Endothelial cell of umbilical vein (primary cell): ENCODE results near the gene GRK5. TPM values are rescaled to one million over a fixed set of nuclear protein-coding genes. Genes with fewer than 3 reads are reported as not detected.

ENCODE experiments used
- BruUV-seq: library from RNA; stranded (reverse); fragments of 400-500 nt; replicated peaks from 2 replicates; lab custom pipeline; 2021; lab: Mats Ljungman, UMichigan
- CTCF ChIA-PET: fragments of 300-600, 350-600 bp; sonication (Branson Sonifier 250); formaldehyde crosslinking; loops from one replicate; lab custom pipeline; 2021; ENCODE audit warnings: antibody characterized with exemption, inconsistent platforms; lab: Charles Lee
- POLR2A ChIA-PET: fragments of 300-600, 350-600 bp; sonication (Branson Sonifier 250); formaldehyde crosslinking; loops from one replicate; lab custom pipeline; 2021; ENCODE audit warnings: antibody characterized with exemption, inconsistent platforms; lab: Charles Lee
- DNase-seq: peaks from one replicate; pipeline ENCODE4 v3.0.0-alpha.2; 2011; ENCODE audit warnings: low read depth, low spot score
- FAIRE-seq: peaks from 2 replicates; lab custom pipeline; 2011; peaks lifted over from hg19 to GRCh38; lab: Jason Lieb, UNC
- H2AFZ ChIP-seq: 2 replicates; pipeline ENCODE4 v1.6.0; 2012; ENCODE audit warnings: low read depth, low read length, control low read depth, inconsistent platforms
- H3K27ac ChIP-seq: 2 replicates; pipeline ENCODE4 v1.5.1; 2011; ENCODE audit warnings: low read depth, mild to moderate bottlenecking, control low read depth, low read length, moderate library complexity; ENCODE audit not compliant: insufficient read depth
- H3K27me3 ChIP-seq, 2 experiments: 2 replicates each; pipeline versions ENCODE4 v1.6.0 to v1.6.1; 2011; ENCODE audit warnings: low read length in 2 of 2, mixed read lengths in 1 of 2; ENCODE audit not compliant: control insufficient read depth in 2 of 2, insufficient read depth in 2 of 2
- H3K36me3 ChIP-seq, 2 experiments: 2 replicates in 1 of 2; 3 replicates in 1 of 2; pipeline ENCODE4 v1.5.1; 2011; ENCODE audit warnings: low read length in 2 of 2, mild to moderate bottlenecking in 1 of 2, moderate library complexity in 1 of 2; ENCODE audit not compliant: control insufficient read depth in 2 of 2, insufficient read depth in 2 of 2; ENCODE audit errors: extremely low read depth in 1 of 2
- H3K4me1 ChIP-seq: 3 replicates; pipeline ENCODE4 v1.5.1; 2011; ENCODE audit warnings: mild to moderate bottlenecking, low read length; ENCODE audit not compliant: control insufficient read depth, insufficient read depth; ENCODE audit errors: extremely low read depth
- H3K4me2 ChIP-seq: 2 replicates; pipeline ENCODE4 v1.6.1; 2011; ENCODE audit warnings: low read length, control low read depth, mixed read lengths; ENCODE audit not compliant: insufficient read depth
- H3K4me3 ChIP-seq, 3 experiments: fragments of 200-600 bp in 1 of 3; sonication (generic), shearing (Covaris generic) in 1 of 3; replicated peaks in 1 of 3; 2 replicates each; pipeline ENCODE4 v1.5.1; 2011 to 2016; ENCODE audit warnings: control low read depth in 3 of 3, low read length in 3 of 3, mild to moderate bottlenecking in 2 of 3, inconsistent platforms in 1 of 3, low read depth in 1 of 3, moderate library complexity in 1 of 3; ENCODE audit not compliant: insufficient read depth in 1 of 3
- H3K79me2 ChIP-seq: 2 replicates; pipeline ENCODE4 v1.6.0; 2012; ENCODE audit warnings: low read length, inconsistent platforms; ENCODE audit not compliant: control insufficient read depth, insufficient read depth
- H3K9ac ChIP-seq: replicated peaks from 2 replicates; pipeline ENCODE3; 2011; ENCODE audit warnings: low read length, control low read depth; ENCODE audit not compliant: insufficient read depth; ENCODE audit errors: extremely low read depth
- H3K9me1 ChIP-seq: replicated peaks from 3 replicates; pipeline ENCODE4 v1.6.0; 2011; ENCODE audit warnings: mild to moderate bottlenecking, low read length; ENCODE audit not compliant: control insufficient read depth, insufficient read depth; ENCODE audit errors: extremely low read depth
- H3K9me3 ChIP-seq: replicated peaks from 2 replicates; pipeline ENCODE4 v1.5.1; 2012; ENCODE audit warnings: low read length, inconsistent platforms; ENCODE audit not compliant: control insufficient read depth, insufficient read depth
- H4K20me1 ChIP-seq: replicated peaks from 2 replicates; pipeline ENCODE3; 2011; ENCODE audit warnings: mild to moderate bottlenecking, low read length; ENCODE audit not compliant: control insufficient read depth, insufficient read depth; ENCODE audit errors: extremely low read depth
- EZH2 ChIP-seq: IDR thresholded peaks from 2 replicates; pipeline ENCODE4 v1.6.1; 2012; ENCODE audit warnings: borderline replicate concordance, low read depth, mild to moderate bottlenecking, moderate library complexity, low read length, inconsistent platforms; ENCODE audit not compliant: severe bottlenecking
- FOS ChIP-seq: IDR thresholded peaks from 2 replicates; pipeline ENCODE4 v1.6.1; 2011; ENCODE audit warnings: mild to moderate bottlenecking, low read length, moderate library complexity, borderline replicate concordance; ENCODE audit not compliant: insufficient read depth
- GATA2 ChIP-seq: IDR thresholded peaks from 2 replicates; pipeline ENCODE4 v1.7.0; 2011; ENCODE audit warnings: low read depth, mild to moderate bottlenecking, moderate library complexity, mixed read lengths, low read length; ENCODE audit not compliant: insufficient read length, insufficient read depth
- JUN ChIP-seq: IDR thresholded peaks from 2 replicates; pipeline ENCODE4 v1.6.1; 2011; ENCODE audit warnings: borderline replicate concordance, low read depth; ENCODE audit not compliant: insufficient read length, insufficient read depth
- MYC ChIP-seq: IDR thresholded peaks from one replicate; pipeline ENCODE4 v1.6.1; 2011; ENCODE audit warnings: mild to moderate bottlenecking, low read depth, low read length
- POLR2A ChIP-seq: IDR thresholded peaks from 2 replicates; pipeline ENCODE4 v1.6.1; 2012; ENCODE audit warnings: low read depth, mild to moderate bottlenecking, control low read depth, low read length
- POLR2AphosphoS5 ChIP-seq: IDR thresholded peaks from 2 replicates; pipeline ENCODE4 v1.6.1; 2012; ENCODE audit warnings: low read depth, mild to moderate bottlenecking, control low read depth, low read length, moderate library complexity; ENCODE audit not compliant: insufficient read depth
- dilution Hi-C: fragments of 300-500 bp; cut with MboI; formaldehyde crosslinking; loops from one replicate; pipeline ENCODE4 v1.15.0; 2019; ENCODE audit warnings: low sequenced_read_pairs; ENCODE audit not compliant: extremely low pct_ligation_motif_present
- intact Hi-C: fragments of 100-400 bp; cut with micrococcal nuclease; formaldehyde crosslinking; loops from one replicate; pipeline ENCODE4 v1.10.0; 2022
- polyA plus RNA-seq, 4 experiments: library from polyadenylated mRNA; depleted of rRNA in 3 of 4; stranded (reverse) in 3 of 4; unstranded in 1 of 4; fragments of >200 nt; gene quantifications; 2 replicates each; pipeline versions ENCODE4 v1.2.1 to v1.2.3, GENCODE V29; 2011 to 2012; ENCODE audit warnings: missing spikeins in 1 of 4
- total RNA-seq: library from RNA; stranded (reverse); gene quantifications from 2 replicates; pipeline ENCODE4 v1.2.3, GENCODE V29; 2021
- TF ChIP-seq, protein P1 (sequence below): IDR thresholded peaks from 2 replicates; pipeline ENCODE4 v1.6.1; 2011; ENCODE audit not compliant: insufficient read depth, insufficient read length
- TF ChIP-seq, protein P2 (sequence below), 2 donors: IDR thresholded peaks; 1 replicate in 1 of 2; 2 replicates in 1 of 2; pipeline ENCODE4 v1.5.1; 2011; ENCODE audit warnings: low read length in 2 of 2, mild to moderate bottlenecking in 2 of 2, moderate library complexity in 2 of 2, control low read depth in 1 of 2, inconsistent platforms in 1 of 2, low read depth in 1 of 2; ENCODE audit not compliant: insufficient read depth in 1 of 2; ENCODE audit errors: extremely low read depth in 1 of 2

GRK5 gene
- total and polyA plus RNA-seq, 2 donors (not counting 3 experiments of a cell fraction or from before 2014, with no cell fraction given) = 13.1 to 29.5 TPM

DNA sequence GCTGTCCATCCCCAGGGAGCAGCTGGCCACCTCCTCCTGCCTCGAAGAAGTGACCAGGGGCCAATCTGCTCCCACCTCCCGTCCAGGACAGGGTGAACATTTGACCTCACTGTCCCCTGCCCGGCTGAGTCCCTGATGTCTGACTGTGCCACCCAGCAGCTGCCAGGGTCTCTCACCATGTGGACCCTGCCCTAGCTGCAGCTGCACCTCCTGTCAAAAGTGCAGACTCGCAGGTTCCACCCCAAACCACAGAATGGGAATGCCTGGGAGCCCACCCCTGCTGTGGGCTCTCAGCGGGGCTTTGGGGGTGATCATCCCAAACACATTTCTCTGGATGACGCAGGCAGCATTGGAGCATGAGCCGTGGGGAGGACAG is 249.1 kb downstream of the GRK5 start:
- Histone ChIP-seq H2AFZ (no peak overlapping the region), H4K20me1 (no peaks in the 10 kb centered on the region), H3K4me1 (no peaks in the 10 kb centered on the region), H3K27ac (no peak overlapping the region), H3K9ac (no peak overlapping the region), H3K9me1 (no peaks in the 10 kb centered on the region), H3K36me3 (peaks cover 0 to 4% of the 10 kb centered on the region in 2 experiments), H3K27me3 (no peaks in the 10 kb centered on the region), H3K9me3 (no peaks in the 10 kb centered on the region), H3K4me3 (no peak overlapping the region), H3K4me2 (no peak overlapping the region), H3K79me2 (no peaks in the 10 kb centered on the region)
- no peak for TF ChIP-seq MYC
- TF ChIP-seq POLR2AphosphoS5 = no peak
- no peak for TF ChIP-seq FOS
- TF ChIP-seq, protein P1, sequence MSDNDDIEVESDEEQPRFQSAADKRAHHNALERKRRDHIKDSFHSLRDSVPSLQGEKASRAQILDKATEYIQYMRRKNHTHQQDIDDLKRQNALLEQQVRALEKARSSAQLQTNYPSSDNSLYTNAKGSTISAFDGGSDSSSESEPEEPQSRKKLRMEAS = no peak
- TF ChIP-seq, protein P2, sequence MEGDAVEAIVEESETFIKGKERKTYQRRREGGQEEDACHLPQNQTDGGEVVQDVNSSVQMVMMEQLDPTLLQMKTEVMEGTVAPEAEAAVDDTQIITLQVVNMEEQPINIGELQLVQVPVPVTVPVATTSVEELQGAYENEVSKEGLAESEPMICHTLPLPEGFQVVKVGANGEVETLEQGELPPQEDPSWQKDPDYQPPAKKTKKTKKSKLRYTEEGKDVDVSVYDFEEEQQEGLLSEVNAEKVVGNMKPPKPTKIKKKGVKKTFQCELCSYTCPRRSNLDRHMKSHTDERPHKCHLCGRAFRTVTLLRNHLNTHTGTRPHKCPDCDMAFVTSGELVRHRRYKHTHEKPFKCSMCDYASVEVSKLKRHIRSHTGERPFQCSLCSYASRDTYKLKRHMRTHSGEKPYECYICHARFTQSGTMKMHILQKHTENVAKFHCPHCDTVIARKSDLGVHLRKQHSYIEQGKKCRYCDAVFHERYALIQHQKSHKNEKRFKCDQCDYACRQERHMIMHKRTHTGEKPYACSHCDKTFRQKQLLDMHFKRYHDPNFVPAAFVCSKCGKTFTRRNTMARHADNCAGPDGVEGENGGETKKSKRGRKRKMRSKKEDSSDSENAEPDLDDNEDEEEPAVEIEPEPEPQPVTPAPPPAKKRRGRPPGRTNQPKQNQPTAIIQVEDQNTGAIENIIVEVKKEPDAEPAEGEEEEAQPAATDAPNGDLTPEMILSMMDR (IDR thresholded peaks at IDR 0.05; ENCODE audit: extremely low read depth in 1 of 2, insufficient read depth in 1 of 2, low read depth in 1 of 2, low read length in 2 of 2) = no peak
- TF ChIP-seq GATA2 = no peak
- no peak for TF ChIP-seq POLR2A
- no peak for TF ChIP-seq JUN
- no peak for TF ChIP-seq EZH2
- intact Hi-C loops (no loop called here), dilution Hi-C loops (no loop called here)
- POLR2A ChIA-PET = interaction anchor here (0.7 kb wide), 1 partner anchor 260 kb away, joined by 3 read pairs; no protein-coding TSS in a partner anchor
- no TSS peak for BruUV-seq
- CTCF ChIA-PET = interaction anchor here (0.6 to 1.3 kb wide), 3 partner anchors 10 to 49 kb away, joined by 3 to 7 read pairs (median 3); no protein-coding TSS in a partner anchor
- no peak for FAIRE-seq
- DNase-seq = no peak
